GM21723 (cell line): Measurements from ENCODE around the gene PRAMEF14.
"Not testable (repeated sequence)": the region's sequence is repeated elsewhere in the genome, so short reads cannot be mapped to it uniquely, and the experiment has no call there.

ENCODE experiments used
- ATAC-seq: cut with Tn5 transposase; IDR thresholded peaks from one replicate; pipeline ENCODE4 v1.9.1; 2021; ENCODE audit warnings: mild to moderate bottlenecking, moderate library complexity; ENCODE audit not compliant: unreplicated experiment

Gene PRAMEF14

DNA sequence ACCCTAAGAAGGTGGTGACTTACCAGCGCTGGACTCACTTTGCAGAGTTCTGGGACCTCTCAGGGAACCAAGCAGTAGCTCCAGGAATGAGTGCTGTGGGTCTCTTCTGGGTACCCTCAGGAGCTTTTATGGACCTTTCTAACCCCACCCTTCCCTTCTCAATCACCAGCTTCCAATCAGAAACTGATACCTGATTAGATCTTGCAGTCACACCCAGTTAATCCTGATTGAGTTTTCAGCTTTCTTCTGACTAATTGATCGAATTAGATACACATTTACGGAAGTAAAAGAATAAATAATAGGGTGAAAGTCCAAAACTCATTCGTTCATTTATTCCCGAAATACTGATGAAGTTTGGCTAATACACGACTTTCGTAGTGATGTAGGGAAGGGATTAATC, at the start of gene PRAMEF14:
Gene PRAMEF14, minus strand, starts transcription at position 101 of the 400 bp plus-strand sequence. CDS start 1,820 bp downstream, outside the sequence.
- not testable (repeated sequence) for ATAC-seq

- ATAC-seq: not testable (repeated sequence)
Measured at GRCh38 chr1:13395311-13395710, 48.4 kb upstream of the PRAMEF14 start.

- ATAC-seq: not testable (repeated sequence)
Measured at GRCh38 chr1:13394761-13395160, 47.8 kb upstream of the PRAMEF14 start.

GRCh38 chr1:13393004-13393403, 46.1 kb upstream of the PRAMEF14 start:
- not testable (repeated sequence) for ATAC-seq

DNA sequence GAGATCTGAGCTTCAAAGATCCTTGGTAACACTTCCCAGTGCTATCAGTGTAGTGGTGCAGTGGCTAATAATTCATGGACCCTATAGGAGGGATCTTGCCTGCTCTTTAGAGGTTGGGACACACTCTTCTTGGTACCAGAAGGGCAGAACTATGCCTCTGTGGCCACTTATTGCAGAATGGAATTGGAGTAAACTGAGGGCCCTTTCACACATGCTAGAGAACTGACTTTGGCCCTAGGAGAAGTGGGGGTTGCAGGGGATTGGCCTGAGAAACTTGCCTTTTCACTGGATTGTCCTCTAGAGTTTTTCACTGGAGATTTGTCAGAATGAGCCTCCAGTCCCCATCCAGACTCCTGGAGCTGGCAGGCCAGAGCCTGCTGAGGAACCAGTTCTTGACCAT, 42.4 kb upstream of the PRAMEF14 start, which contains the start of gene PRAMEF17:
Gene PRAMEF17, plus strand, starts transcription at position 301 of the 400 bp plus-strand sequence. Its CDS starts 26 bp downstream, at position 327.
- ATAC-seq: not testable (repeated sequence)

DNA sequence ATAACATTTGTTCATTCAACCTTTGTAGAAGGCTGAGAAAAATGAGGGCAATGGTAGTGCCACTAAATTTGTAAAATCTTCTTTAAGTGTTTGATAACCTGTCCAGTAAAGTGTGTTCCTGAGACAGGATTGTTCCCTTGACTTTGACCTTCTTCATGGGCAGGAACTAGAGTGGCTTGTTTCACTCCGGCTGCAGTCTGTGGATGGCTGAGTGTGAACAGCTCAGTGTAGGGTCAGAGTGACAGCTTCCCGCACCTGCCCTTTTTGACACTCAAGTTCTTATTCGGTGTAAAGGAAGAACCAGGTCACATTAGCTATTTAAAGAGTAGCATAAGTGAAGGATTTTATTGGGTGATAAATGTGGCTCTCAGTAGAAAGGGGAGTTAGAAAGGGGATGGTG, 33.4 kb upstream of the PRAMEF14 start:
- ATAC-seq: not testable (repeated sequence)

- ATAC-seq: not testable (repeated sequence)
Measured at GRCh38 chr1:13378983-13379382, 32.0 kb upstream of the PRAMEF14 start.

GRCh38 chr1:13368544-13368943, 21.6 kb upstream of the PRAMEF14 start:
- ATAC-seq: not testable (repeated sequence)

- not testable (repeated sequence) for ATAC-seq
Measured at GRCh38 chr1:13366536-13366935, 19.6 kb upstream of the PRAMEF14 start.

GRCh38 chr1:13364928-13365327, 18.0 kb upstream of the PRAMEF14 start:
- ATAC-seq: not testable (repeated sequence)

GRCh38 chr1:13362364-13362763, 15.4 kb upstream of the PRAMEF14 start:
- not testable (repeated sequence) for ATAC-seq

DNA sequence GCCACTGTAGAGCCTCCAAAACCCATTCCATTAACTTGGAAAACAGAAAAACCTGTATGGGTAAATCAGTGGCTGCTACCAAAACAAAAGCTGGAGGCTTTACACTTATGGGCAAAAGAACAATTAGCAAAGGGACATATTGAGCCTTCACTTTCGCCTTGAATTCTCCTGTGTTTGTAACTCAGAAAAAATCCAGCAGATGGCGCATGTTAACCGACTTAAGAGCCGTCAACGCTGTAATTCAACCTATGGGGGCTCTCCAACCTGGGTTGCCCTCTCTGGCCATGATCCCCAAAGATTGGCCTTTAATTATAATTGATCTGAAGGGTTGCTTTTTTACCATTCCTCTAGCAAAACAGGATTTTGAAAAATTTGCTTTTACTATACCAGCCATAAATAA, 9.8 kb upstream of the PRAMEF14 start:
- not testable (repeated sequence) for ATAC-seq

DNA sequence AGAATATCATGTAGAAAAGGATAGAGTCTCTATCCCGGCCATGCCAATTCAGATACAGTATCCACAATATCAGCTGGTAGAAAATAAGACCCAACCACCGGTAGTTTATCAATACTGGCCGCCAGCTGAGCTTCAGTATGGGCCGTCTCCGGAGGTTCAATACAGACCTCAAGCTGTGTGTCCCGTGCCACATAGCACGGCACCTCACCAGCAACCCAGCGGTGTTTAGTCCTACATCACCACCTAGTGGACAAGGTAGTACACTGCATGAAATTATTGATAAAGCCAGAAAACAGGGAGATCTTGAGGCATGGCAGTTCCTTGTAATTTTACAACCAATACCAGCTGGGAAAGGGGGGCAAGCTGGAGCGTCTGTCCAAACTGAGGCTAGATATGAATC, 7.5 kb upstream of the PRAMEF14 start:
- ATAC-seq: not testable (repeated sequence)

DNA sequence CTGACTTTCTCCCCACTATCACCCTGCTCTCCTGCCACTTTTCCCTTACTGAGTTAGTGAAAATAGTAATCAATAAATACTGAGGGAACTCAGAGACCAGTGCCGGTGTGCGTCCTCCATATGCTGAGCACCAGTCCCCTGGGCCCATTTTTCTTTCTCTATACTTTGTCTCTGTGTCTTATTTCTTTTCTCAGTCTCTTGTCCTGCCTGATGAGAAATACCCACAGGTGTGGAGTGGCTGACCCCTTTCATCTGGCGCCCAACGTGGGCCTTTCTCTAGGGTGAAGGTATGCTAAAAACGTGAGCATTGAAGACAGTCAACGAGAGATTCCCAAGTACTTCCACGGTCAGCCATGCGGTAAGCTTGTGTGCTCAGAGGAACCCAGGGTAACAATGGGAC, 6.5 kb upstream of the PRAMEF14 start:
- ATAC-seq: not testable (repeated sequence)

DNA sequence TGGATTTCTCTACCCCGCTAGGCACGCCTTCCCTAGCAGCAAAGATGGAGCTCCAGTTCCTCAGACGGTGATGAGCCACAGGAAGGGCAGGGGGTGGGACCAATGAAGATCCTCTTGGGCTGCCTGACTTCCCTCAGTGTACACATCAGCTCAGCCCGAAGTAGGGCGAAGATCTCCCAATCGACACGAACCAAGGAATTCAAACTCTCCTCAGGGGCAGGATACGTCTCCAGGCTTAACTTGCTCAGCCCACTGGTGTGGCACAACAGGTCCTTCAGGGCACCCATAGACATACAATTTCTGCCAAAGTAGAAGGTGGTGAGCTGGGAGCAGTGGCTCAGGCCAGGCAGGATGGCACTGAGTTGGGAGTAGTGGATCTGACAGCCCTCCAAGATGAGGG, 4.4 kb downstream of the PRAMEF14 start:
- ATAC-seq: not testable (repeated sequence)

DNA sequence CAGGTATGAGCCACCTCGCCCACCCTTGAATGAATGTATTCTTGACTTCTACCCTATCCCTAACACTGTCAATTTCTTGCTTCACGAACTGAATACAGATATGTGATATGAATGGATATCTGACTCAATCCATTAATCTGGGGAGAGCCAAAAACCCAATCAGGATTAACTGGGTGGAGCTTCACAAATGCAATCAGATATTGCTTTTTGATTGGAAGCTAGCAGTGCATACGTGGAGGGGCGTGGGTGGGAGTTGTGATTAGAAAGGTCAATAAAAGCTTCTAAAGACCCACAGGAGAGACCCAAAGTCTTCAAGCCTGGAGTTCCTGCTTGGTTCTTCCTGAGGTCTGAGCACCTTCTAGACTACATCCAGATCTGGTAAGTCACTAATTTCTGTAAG, 31.7 kb downstream of the PRAMEF14 start, which contains the start of gene PRAMEF15:
Gene PRAMEF15, plus strand, starts transcription at position 301 of the 400 bp plus-strand sequence. CDS start 2,827 bp downstream, outside the sequence.
- not testable (repeated sequence) for ATAC-seq

DNA sequence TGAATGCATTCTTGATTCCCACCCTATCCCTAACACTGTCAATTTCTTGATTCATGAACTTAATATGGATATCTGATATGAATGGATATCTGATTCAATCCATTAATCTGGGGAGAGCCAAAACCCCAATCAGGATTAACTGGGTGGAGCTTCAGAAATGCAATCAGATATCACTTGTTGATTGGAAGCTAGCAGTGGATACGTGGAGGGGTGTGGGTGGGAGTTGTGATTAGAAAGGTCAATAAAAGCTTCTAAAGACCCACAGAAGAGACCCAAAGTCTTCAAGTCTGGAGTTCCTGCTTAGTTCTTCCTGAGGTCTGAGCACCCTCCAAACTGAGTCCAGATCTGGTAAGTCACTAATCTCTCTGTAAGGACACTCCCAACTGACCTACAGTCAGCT, 43.7 kb downstream of the PRAMEF14 start, which contains the start of gene PRAMEF33:
Gene PRAMEF33, plus strand, starts transcription at position 301 of the 400 bp plus-strand sequence. CDS start 2,416 bp downstream, outside the sequence.
- ATAC-seq: not testable (repeated sequence)

- not testable (repeated sequence) for ATAC-seq
Measured at GRCh38 chr1:13302197-13302596, 44.7 kb downstream of the PRAMEF14 start.

DNA sequence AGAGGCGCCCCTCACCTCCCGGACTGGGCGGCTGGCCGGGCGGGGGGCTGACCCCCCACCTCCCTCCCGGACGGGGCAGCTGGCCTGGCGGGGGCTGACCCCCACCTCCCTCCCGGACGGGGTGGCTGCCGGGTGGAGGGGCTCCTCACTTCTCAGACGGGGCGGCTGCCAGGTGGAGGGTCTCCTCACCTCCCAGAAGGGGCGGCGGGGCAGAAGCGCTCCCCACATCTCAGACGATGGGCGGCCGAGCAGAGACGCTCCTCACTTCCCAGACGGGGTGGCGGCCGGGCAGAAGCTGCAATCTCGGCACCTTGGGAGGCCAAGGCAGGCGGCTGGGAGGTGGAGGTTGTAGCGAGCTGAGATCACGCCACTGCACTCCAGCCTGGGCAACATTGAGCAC, 48.2 kb downstream of the PRAMEF14 start:
- not testable (repeated sequence) for ATAC-seq

DNA sequence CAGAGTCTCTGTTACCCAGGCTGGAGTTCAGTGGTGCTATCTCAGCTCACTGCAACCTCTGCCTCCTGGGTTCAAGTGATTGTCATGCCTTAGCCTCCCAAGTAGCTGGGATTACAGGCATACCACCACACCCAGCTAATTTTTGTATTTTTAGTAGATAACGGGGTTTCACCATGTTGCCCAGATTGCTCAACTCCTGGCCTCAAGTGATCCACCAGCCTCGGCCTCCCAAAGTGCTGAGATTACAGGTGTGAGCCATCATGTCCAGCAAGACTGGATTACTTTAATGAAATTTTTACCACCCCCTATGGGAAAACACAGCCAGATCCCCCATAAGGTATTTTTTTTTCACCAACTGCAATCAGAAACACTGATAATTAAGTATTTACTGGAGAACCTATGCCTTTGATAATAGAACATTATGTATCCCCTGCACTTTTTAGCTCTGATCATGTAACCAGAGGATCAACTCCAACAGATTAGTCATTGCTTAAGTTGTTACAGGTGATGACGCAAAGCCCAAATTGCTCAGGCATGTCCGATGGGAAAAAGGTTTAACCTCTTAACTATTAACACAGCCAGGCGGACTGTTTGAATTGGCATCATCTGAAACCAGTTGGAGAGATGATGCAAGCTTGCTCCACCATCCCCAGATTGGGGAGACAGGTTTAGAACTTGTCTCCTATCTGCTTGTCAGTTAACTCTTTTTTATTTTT, 49.6 kb downstream of the PRAMEF14 start:
- ATAC-seq: not testable (repeated sequence)
